LNCaP clone FGC (cell line): ENCODE data around the gene TMED6.

Experiments used
- DNase-seq: peaks from one replicate; pipeline ENCODE4 v3.0.0-alpha.2; 2011; ENCODE audit warnings: low read depth
- H3K4me3 ChIP-seq: 2 replicates; pipeline ENCODE4 v1.5.1; 2011; ENCODE audit warnings: mild to moderate bottlenecking, low read depth, low read length, control low read depth
- CTCF ChIP-seq: IDR thresholded peaks from 2 replicates; pipeline ENCODE4 v1.5.1; 2012; ENCODE audit warnings: mild to moderate bottlenecking; ENCODE audit not compliant: control insufficient read depth, insufficient read depth; ENCODE audit errors: extremely low read depth

TMED6 gene

DNA sequence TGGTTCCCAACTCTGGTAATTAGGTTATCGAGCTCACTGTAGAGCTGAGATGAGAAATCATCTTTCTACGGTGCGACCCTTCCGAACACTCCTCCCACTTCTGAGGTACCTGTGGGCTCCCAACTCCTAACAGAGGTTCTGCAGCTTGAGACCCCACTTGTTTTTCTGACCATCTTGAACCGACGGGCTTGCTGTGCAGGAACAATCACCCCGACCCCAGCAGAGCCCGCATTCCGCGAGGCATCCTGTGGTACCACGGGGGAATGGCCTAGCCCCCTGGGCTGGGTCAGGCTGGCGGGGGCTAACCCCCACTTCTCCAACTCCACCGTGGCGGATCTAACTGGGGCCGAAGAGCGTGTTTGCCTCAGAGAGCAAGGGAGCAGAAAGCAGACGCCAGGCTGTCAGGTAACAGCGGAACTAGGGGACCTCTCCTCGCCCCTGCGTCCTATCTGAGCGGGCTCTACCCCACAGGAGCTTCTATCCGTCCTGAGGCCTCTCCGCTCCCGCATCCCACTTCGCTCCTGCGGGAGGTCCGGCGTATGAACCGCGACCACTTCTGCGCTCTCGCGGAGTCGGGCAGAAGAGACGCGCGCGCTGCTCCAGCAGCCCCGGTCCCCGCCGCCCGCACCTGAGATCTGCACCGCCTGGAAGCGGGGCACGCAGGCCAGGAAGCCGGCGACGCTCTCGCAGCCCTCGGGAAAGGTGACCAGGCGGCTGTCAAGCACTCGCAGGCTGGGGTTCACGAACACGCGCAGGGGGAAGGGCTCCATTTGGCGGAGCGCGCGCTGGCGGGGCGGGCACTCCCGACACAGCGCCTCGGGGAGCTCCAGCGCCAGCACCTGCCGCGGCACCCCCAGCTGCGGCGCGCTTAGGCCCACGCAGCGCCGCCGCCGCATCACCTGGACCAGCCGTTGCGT, 22.0 kb downstream of the TMED6 start:
- peak overlapping the region; percentile 90 for H3K4me3 ChIP-seq
- DNase-seq: no peak
- no peak for TF ChIP-seq CTCF

GRCh38 chr16:69328854-69329316, 22.7 kb downstream of the TMED6 start:
- no peak for DNase-seq
- TF ChIP-seq CTCF: no peak
- peak overlapping the region; percentile 90 for H3K4me3 ChIP-seq

GRCh38 chr16:69327585-69328310, 23.8 kb downstream of the TMED6 start:
- no peak overlapping the region; the same call in 1 of the 2 replicates for H3K4me3 ChIP-seq
- no peak for TF ChIP-seq CTCF
- DNase-seq: no peak

GRCh38 chr16:69326172-69326873, 25.3 kb downstream of the TMED6 start:
- DNase-seq: peak; percentile 77
- TF ChIP-seq CTCF: no peak
- H3K4me3 ChIP-seq: no peak overlapping the region

GRCh38 chr16:69325784-69326171, 25.8 kb downstream of the TMED6 start:
- no peak for TF ChIP-seq CTCF
- no peak overlapping the region for H3K4me3 ChIP-seq
- peak; percentile 26 for DNase-seq

GRCh38 chr16:69324585-69325253, 26.9 kb downstream of the TMED6 start:
- H3K4me3 ChIP-seq: no peak overlapping the region
- no peak for TF ChIP-seq CTCF
- no peak for DNase-seq
